ENCODE data around the gene HLF.
"Not testable (repeated sequence)": the region's sequence is repeated elsewhere in the genome, so short reads cannot be mapped to it uniquely, and the experiment has no call there.

The HLF gene

GRCh38 chr17:55323518-55324295, 58.9 kb downstream of the HLF start:
- no peak for DNase-seq (ENCODE audit: low read depth)
- H3K4me3 ChIP-seq (replicated peaks; ENCODE audit: low read depth, low read length) = no peak overlapping the region
- TF ChIP-seq CTCF (IDR thresholded peaks at IDR 0.05; ENCODE audit: low read length, missing control alignments) = no peak

DNA sequence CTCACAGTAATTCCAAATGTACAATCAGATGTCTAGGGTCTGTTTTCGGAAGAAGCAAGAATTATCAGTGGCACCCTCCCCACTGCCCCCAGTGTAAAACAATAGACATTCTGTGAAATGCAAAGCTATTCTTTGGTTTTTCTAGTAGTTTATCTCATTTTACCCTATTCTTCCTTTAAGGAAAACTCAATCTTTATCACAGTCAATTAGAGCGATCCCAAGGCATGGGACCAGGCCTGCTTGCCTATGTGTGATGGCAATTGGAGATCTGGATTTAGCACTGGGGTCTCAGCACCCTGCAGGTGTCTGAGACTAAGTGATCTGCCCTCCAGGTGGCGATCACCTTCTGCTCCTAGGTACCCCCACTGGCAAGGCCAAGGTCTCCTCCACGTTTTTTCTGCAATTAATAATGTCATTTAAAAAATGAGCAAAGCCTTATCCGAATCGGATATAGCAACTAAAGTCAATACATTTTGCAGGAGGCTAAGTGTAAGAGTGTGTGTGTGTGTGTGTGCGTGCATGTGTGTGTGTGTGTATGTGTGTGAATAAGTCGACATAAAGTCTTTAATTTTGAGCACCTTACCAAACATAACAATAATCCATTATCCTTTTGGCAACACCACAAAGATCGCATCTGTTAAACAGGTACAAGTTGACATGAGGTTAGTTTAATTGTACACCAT, 59.7 kb downstream of the HLF start:
- H3K4me3 ChIP-seq (replicated peaks; ENCODE audit: low read depth, low read length) = no peak overlapping the region
- DNase-seq (ENCODE audit: low read depth) = no peak
- no peak for TF ChIP-seq CTCF (IDR thresholded peaks at IDR 0.05; ENCODE audit: low read length, missing control alignments)

GRCh38 chr17:55325406-55325805, 60.6 kb downstream of the HLF start:
- no peak for TF ChIP-seq CTCF (IDR thresholded peaks at IDR 0.05; ENCODE audit: low read length, missing control alignments)
- DNase-seq (ENCODE audit: low read depth) = no peak
- no peak overlapping the region for H3K4me3 ChIP-seq (replicated peaks; ENCODE audit: low read depth, low read length)

DNA sequence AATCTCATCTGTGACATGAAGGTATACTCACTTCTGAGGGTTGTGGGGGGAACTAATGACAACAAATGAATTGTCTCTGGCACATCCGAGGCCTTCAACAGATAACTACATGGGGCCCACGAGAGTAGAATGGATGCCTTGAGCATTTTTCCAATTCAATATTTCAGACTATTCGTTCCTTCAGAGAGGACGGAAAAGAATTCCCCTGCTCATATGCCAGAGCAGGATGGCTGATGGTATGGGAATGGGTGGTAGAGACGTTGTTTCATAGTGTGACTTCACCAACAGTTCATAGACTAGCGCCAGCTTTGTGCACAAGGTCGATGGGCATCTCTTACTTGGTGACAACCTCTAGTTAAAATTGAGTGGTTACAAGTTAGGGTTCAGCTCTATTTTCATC, 61.3 kb downstream of the HLF start:
- no peak for DNase-seq (ENCODE audit: low read depth)
- no peak for TF ChIP-seq CTCF (IDR thresholded peaks at IDR 0.05; ENCODE audit: low read length, missing control alignments)
- no peak overlapping the region for H3K4me3 ChIP-seq (replicated peaks; ENCODE audit: low read depth, low read length)

DNA sequence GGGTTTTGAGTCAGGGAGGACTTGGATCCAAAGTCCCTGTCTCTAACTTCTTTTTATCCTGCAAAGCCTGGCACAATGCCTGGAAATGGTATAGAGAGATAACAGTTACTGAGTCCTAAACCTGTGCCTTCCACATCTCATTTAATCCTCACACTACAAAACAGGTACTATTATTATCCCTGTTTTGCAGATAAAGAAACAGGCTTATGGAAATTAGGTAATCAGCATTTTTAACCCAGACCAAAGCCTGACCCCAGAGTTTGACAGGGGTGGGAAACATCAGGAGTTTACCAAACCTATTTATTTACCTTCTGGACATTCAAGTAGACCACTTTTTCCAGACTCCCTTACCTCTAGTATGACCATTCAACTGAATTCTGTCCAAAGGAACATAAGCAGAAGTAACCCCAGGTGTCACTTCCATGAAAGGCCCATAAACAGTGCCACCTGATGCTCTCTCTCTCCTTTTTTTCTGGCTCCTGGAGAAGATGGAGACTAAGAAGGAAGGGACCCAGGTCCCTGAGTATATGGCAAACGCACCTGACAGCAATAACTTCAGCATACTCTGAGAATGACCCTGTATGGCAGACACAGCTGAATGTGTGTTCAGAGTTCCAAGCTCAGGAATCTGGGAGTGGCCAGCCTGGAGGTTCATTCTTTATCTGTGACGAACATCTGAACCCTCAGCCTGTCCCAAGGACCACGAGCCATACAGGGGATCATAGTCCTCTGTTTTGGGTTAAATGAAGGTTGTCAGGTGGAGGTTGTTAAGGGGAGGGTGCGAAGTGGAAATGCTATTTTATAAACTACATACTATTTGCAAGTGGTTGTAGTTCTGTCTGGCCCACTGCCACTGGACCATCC, 62.7 kb downstream of the HLF start:
- no peak for DNase-seq (ENCODE audit: low read depth)
- H3K4me3 ChIP-seq (replicated peaks; ENCODE audit: low read depth, low read length) = no peak overlapping the region
- no peak for TF ChIP-seq CTCF (IDR thresholded peaks at IDR 0.05; ENCODE audit: low read length, missing control alignments)

DNA sequence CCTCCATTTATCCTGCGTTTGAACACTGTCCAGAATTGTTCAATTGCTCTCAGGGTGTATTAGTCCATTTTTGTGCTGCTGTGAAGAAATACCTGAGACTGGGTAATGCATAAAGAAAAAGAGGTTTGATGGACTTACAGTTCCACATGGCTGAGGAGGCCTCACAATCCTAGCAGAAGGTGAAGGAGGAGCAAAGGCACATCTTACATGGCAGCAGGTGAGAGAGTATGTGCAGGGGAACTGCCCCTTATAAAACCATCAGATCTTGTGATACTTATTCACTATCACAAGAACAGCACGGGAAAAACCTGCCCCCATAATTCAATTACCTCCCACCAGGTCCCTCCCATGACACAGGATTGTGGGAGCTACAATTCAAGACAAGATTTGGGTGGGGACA, 63.8 kb downstream of the HLF start:
- H3K4me3 ChIP-seq (replicated peaks; ENCODE audit: low read depth, low read length); DNase-seq (ENCODE audit: low read depth): not testable (repeated sequence)

- no peak for DNase-seq (ENCODE audit: low read depth)
- TF ChIP-seq CTCF (IDR thresholded peaks at IDR 0.05; ENCODE audit: low read length, missing control alignments) = no peak
- H3K4me3 ChIP-seq (replicated peaks; ENCODE audit: low read depth, low read length) = no peak overlapping the region
Observed at GRCh38 chr17:55330344-55330933, 65.7 kb downstream of the HLF start.

Data from fibroblast of pulmonary artery (primary cell).